WI38 (cell line): ENCODE data around the gene CATSPER3.

Experiments
- H3K4me3 ChIP-seq: 2 replicates; pipeline ENCODE4 v1.5.1; 2011; ENCODE audit warnings: low read depth, mild to moderate bottlenecking, control low read depth, low read length
- TF ChIP-seq, protein P1 (sequence below): IDR thresholded peaks from 2 replicates; pipeline ENCODE4 v1.5.1; 2012; ENCODE audit warnings: low read depth, mild to moderate bottlenecking, control low read depth, low read length

The CATSPER3 gene

DNA sequence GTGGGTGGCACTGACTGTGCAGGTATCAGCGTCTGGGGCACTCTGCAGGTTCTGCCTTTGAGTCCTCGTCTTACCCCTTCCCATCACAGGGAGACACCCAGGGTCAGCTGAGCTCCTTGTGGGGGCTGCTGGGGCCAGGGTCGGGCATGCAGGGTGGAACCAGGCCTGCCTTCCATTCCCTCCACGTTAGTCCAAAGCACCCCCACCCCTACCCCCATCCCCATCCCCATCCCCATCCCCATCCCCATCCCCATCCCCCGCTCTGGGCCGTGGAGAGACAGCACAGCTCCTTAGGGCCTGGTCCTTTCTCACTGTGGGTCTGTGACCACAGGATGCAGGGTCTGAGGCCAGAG is 67.9 kb downstream of the CATSPER3 start:
- no peak overlapping the region for H3K4me3 ChIP-seq
- TF ChIP-seq, protein P1, sequence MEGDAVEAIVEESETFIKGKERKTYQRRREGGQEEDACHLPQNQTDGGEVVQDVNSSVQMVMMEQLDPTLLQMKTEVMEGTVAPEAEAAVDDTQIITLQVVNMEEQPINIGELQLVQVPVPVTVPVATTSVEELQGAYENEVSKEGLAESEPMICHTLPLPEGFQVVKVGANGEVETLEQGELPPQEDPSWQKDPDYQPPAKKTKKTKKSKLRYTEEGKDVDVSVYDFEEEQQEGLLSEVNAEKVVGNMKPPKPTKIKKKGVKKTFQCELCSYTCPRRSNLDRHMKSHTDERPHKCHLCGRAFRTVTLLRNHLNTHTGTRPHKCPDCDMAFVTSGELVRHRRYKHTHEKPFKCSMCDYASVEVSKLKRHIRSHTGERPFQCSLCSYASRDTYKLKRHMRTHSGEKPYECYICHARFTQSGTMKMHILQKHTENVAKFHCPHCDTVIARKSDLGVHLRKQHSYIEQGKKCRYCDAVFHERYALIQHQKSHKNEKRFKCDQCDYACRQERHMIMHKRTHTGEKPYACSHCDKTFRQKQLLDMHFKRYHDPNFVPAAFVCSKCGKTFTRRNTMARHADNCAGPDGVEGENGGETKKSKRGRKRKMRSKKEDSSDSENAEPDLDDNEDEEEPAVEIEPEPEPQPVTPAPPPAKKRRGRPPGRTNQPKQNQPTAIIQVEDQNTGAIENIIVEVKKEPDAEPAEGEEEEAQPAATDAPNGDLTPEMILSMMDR, result no peak

DNA sequence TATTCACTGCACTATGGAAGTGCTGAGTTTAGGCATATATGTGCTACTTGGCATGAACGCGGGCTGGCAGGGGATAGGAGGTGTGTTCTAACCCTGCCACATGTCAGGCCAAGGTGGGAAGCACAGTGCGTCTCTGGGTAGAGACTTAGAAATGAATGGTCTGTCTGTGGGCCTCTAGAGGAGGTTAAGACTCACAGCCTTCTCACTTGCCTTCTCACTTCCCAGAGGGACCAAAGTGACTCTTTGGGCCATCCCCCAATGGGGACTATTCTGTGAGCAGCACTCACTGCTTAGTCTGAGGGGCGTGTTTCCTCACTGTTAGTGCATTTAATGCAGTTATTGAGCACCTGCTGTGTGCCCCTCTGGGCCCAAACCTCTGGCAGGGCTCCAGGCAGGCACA is 68.7 kb downstream of the CATSPER3 start:
- H3K4me3 ChIP-seq, result no peak overlapping the region
- TF ChIP-seq, protein P1, result no peak

DNA sequence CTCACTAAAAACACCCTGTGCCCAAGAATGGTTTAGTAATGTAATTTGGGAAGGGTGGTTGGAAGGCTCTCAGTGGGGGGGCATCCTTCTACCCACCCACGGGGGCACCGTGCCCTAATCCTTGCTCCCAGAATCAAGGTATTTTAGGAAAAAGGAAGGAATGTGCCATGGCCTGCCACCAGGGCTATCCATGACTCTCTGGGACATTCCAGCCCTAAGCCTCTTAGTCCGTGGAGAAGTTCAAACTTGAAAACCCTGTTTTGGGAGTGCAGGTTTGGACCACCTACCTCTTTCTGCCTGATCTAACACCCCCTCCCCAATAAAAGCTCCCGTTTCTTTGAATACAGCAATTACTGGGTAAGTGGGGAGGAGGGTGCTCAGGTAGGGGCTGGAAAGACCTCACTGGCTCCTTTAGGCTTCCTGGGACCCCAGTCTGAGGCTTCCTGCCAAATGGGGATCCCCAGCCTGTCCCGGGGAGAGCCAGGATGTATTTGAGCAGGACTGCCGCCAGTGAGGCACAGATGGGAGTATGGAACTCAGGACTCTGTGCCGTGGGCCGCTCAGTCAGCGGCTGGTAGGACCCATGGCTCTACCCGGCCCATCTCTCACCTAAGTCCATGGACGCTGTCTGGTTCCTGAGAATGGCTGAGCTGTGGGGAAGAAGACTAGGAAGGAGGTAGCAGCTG is 70.0 kb downstream of the CATSPER3 start:
- H3K4me3 ChIP-seq, result no peak overlapping the region
- TF ChIP-seq, protein P1, result no peak

DNA sequence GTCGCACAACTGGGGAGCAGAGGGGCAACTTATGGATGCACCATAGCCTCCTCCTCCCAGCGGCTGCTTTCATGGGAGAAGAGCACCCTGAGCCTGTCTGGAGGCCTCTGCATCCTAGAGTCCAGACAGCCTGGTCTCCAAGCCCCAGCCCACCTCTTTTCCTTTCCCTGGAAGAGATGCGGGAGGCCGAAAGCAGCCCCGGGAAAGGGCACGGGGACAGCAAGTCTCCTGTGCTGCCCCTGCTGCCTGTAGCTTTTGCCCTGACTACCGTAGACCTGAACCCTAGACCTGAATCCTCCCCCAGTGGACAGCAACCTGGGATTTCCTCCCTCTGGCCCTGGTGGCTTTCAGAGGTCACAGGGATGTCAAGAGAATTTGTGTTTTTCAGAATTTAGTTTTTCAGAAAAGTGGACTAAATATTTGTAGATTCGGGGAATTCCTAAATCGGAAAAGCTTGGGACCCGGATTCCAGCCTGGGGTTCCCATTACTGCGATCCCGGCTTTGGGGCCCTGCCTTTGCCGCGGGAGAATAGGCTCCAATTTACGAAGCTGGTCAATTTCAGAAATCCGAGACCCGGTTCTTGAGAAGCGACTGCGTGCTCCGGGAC is 70.6 kb downstream of the CATSPER3 start:
- H3K4me3 ChIP-seq, result peak overlapping the region; percentile 44
- TF ChIP-seq, protein P1, result no peak

DNA sequence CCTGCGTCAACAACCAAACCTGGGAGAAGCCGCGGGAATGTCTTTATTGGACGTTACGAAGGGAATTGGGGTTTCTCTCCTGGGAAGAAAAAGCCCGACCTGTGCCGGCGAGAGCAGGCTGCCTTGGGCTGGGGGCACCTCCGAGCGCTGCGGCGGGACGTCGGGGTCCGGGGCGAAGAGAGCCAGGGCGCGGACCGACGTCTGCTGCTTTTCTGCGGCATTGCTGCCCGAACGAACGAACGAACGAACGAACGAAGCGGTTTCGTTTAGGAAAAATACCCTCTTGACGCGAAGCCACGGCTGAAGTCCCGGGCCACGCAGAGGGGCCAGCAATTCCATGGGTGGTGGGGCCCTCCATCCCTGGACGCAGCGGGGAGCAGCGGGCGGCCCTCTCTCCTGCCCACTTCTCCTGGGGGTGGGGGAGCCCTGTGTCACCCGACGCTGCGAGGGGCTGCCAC is 71.1 kb downstream of the CATSPER3 start:
- TF ChIP-seq, protein P1, result no peak
- H3K4me3 ChIP-seq, result peak overlapping the region; percentile 44

DNA sequence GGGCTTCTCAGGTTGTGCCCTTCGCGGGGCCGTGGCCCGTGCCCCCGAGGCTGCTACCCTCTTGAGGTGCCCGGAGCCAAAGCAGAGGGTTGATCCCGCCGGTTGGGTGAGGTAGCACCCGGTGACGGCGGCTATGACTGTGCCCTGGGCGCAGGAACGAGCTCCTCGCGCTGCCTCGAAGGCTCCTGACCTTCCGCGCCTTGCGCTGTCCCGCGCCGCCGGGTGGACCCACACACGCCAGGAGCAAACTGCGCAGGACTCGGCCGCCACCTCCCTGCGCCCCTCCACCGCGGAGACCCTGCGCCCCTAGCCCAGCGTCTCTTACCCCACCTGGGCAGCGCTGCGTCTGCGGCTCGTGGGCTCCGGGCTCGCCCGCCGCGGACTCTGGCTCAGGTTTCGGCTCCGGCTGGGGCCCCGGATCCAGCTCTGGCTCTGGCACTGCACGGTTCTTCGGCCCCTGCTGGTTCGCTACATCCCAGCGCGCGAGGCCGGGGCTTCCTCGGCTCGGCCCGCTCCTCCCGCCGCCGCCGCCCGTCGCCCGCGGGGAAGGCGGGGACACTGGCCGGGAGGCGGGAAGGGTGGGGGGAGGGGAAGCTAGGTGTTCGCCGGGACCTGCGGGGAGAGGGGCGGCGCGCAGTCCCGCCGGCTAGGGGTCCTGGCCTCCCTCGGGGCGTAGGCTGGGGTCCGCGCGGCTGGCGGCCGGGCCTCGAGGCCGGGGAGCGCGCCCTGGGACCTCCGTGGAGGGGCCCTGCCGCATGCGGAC is 71.7 kb downstream of the CATSPER3 start:
- TF ChIP-seq, protein P1, result no peak
- H3K4me3 ChIP-seq, result peak overlapping the region; percentile 44

DNA sequence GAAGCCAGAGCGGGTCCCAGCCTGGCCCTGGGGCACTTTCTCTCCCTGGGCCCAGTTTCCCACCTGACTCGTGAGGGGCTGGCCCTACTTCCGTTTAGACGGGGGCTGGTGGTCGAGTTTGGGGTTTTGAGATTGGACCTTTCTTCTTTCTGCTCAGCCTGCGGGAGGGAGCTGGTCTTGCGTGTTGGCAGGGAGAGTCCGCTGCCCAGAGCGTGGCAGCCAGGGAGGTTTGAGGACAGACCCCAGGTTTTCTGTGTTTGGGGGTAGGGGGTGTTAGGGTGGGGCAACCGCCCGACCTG is 72.3 kb downstream of the CATSPER3 start:
- TF ChIP-seq, protein P1, result no peak
- no peak overlapping the region for H3K4me3 ChIP-seq
